Stimulated activated CD8-positive, alpha-beta memory T cell treated with anti-CD3 and anti-CD28 coated beads, Interleukin-15, amount 100 ng/mL, for 48 hours (primary cell): ENCODE data around the gene SCYL1.

Source experiments
- DNase-seq, 2 donors: peaks; one replicate each; pipeline ENCODE4 v3.0.0-alpha.2; 2020; ENCODE audit warnings: low read depth in 2 of 2

SCYL1 gene

DNA sequence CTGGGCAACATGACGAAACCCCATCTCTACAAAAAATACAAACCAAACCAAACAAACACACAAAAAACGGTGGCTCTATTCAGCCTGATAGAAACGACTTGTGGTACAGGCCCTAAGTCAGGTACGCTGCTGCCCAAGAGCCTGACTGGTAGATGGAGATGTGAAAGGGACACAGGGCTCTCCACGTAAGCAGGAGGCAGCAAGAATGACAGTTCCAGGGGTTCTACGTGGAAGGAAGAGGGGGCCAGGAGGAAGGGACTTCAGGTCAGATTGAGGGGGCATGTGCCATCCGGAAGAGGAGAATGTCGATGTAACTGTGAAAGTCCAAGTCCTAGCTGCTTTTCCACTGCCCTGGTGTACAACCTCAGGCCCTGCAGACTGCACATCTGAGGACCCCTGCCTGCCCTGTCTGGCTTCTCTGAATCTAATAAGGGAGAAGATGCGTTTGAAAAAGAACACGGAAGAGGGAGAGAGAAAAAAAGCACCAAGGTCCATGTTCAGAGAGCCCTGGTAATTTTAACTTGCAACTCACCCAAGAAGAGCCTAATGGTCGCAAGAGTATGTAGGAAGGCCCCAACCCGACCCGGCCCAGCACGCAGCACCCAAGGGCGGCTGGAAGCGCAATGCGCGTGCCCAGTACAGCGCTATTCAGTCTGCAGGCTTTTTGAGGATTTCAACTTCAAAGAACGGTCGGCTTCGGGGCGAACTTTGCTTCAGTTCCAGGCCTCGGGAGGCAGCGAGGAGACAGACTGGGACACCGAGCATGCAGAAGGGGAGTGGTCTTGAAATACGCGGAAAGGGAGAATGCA, 44.5 kb downstream of the SCYL1 start:
- no peak for DNase-seq

- DNase-seq, result peak; percentile 100
Observed at GRCh38 chr11:65569973-65570918, 45.4 kb downstream of the SCYL1 start, which contains the start of gene ZNRD2. Gene ZNRD2, plus strand, starts transcription at chr11:65570477. Its CDS starts 15 bp downstream, at chr11:65570492.

GRCh38 chr11:65571420-65571819, 46.5 kb downstream of the SCYL1 start:
- DNase-seq, result no peak

DNA sequence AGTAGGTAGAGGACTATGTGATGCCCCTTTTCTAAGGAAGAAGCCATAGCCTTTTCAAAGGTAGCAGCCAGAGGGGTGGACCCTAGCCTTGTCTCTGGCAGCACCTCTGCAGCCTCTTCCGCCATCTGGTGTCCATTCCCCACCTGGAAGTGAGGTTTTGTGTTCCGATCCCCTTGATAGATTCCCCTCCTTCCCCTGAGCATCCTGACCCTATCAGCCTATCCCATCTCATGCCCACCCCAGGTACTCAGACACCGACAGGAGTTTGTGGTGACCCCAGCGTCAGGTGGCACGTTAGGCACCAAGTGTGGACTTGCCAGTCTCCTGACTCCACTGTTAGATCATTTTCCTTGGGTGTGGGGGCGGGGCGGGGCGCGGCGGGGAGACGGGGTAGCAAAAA, 47.1 kb downstream of the SCYL1 start:
- DNase-seq, result no peak

DNA sequence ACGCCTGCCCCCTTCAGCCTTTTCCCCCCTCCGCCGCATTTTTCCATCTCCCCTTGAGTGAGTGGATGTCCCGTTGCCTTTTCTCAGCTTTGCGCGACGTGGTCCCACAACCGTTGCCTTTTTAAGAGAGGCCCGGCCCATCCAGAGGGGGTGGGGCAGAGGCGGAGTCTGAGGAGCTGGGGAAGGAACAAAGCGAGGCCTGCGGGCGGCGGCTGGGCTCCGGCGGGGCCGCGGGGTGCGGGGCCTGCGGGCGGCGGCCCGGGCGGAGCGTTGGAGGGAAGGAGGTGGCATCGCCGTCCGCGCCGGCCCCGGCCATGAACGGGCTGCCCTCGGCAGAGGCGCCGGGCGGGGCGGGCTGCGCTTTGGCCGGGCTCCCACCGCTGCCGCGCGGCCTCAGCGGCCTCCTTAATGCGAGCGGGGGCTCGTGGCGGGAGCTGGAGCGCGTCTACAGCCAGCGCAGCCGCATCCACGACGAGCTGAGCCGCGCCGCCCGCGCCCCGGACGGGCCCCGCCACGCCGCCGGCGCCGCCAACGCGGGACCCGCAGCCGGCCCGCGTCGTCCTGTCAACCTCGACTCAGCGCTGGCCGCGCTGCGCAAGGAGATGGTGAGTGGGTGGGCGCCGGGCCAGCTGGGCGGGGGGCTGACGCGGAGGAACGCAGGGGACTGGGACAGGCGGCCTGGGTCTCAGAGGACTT, 47.6 kb downstream of the SCYL1 start, which contains the start of gene FAM89B:
TSS of gene FAM89B (plus strand) at position 183 of the 696 bp plus-strand sequence. CDS start at position 315, 132 bp downstream.
- DNase-seq, result peak; percentile 81 to 85

DNA sequence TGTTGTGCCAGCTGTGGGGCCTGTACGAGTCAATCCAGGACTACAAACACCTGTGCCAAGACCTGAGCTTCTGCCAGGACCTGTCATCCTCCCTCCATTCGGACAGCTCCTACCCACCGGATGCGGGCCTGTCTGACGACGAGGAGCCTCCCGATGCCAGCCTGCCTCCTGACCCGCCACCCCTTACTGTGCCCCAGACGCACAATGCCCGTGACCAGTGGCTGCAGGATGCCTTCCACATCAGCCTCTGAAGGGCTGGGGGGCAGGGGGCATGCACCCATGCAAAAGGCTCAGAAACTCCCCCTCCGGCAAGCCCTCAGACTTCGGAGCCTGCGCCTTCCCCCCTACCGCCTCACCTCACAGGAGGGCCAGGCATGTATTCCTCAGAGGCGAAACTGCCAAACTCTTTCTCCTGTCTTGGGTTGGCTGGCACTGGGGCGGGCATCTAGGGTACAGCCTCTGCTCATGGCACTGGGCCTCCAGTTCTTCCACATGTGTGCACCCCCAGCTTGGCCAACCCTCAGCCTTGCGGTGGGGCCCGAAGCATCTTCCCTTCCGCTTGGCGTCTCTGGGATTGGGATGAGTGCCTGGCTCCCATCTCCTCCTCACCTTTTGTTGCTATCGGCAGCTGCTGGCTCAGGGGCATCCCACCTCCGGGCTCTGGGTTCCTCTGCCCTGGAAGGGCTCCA, 48.7 kb downstream of the SCYL1 start:
- no peak for DNase-seq

- peak; percentile 93 to 96 for DNase-seq
Observed at GRCh38 chr11:65574109-65574810, 49.4 kb downstream of the SCYL1 start.

DNA sequence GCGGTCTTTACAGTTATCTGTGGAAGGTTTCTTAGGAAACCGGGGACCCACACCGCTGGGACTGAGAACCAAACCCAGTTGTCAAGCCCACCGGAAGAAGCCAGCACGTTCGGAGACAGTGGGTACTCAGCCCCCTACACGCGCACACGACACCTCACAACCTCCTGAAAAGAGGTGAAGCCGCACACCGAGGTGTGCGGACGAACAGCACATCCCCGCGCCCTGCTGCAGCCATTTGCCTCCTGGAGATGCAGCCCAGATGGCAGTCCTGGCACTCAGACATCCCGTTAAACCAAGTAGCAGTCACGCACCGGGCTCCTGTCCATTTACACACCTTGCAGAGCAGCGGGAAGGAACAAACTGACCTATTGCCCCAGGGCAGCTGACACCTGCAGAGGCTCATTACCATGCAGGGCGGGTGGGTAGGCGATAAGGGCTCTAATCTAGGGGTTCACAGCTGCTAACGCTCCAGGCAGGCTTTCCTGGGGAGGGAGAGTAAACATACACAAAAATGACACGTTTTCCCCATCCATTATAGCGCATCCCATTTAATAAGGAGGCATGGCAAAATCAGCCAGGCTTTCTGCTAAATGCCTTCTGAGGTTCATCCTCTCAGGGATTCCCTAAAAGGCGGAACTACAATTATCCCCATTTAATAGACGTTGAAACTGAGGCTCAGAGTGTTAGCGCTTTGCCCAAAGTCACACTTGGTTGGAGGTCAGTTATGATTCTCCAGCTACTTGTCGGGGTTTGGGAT, 50.1 kb downstream of the SCYL1 start:
- DNase-seq, result no peak

GRCh38 chr11:65575568-65576231, 50.8 kb downstream of the SCYL1 start, which contains the start of gene EHBP1L1:
Gene EHBP1L1, plus strand, starts transcription at chr11:65576053. Its CDS starts 250 bp downstream, at chr11:65576303.
- DNase-seq, result peak; percentile 69 to 71

DNA sequence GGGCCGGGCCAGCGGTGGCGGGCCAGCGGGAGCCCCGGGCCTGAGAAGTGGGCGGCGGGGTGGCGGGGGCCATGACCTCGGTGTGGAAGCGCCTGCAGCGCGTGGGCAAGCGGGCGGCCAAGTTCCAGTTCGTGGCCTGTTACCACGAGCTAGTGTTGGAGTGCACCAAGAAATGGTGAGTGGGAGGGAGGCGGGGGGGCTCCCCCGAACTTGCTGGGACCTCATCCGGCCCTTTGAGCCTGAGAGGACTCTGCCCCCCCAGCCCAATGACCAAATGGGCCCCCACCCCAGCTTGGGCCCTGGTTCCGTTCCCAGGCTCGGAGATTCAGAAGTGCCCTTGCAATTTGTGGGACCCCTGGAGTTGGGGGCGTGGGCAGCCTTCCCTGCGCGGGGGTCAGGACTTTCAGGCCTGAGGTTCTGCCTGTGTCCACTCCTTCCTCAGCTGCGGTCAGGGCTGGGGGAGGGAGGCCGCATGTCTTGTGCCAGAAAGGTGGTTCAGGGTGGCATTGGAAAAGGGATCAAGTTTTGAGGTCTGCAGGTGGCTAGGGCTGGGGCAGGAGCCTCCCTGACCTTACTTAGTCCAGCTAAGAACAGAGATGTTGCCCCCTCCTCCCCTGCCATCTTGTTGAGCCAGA, 51.5 kb downstream of the SCYL1 start:
- no peak for DNase-seq

DNA sequence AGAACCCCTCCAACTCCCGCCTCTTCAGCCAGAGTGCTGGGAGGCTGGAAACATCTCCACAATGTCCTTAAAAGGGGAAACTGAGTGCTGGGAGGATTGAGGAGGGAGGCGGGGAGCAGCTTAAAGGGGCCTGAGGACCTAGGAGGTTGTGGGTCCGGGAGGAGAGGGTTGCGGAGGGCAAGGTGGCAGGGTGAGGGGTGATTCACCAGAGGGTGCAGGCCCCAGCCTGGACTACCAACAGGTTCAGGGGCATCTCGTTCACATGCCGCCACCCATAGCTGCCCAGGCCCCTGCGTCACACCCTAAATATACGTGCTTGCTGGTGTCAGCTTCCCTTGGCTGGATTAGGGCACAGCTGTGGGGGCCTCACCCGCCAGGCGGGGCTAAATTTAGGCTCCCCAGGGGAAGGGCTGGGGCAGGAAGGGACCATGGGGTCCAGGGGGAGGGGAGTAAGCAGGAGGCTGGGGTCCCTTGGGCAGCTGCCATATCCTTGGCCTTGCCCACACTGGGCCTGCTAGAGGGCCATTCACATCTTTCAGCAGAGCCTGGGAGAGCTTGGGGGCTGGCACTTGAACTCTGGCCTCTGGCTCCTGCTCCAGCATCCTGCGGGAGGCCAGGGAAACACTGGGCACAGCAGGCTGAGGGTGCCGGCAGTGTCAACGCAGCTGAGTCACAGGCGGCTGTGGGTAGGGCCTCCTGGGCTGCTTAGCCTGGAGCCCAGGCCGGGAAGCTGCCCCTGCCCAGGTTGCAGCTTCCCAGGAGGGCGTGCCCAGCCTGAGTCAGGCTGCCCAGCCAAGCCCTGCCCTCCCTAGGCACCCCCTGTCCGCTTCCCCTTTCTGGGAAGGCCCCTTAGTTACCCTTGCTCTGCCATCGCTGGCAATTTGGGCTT, 52.2 kb downstream of the SCYL1 start:
- DNase-seq, result no peak

- no peak for DNase-seq
Observed at GRCh38 chr11:65577756-65578109, 52.9 kb downstream of the SCYL1 start.

DNA sequence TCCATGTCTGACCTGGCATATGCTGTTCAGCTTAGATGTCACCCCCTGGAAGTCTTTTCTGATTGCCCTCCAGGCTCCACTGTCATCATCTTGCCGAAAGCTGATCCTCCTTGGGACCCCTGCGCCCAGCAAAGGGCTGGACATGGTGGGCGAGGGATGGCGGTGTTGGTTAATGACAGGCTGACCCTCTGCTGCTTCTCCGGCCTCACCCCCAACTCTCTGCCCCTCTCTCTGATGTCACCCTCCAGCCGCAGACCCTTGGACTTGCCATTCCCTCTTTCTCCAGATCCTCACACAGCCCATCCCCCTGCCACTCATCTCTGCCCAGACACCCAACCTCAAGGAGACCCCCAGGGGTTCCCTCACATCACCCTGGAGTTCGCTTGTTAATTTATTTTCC, 53.3 kb downstream of the SCYL1 start:
- no peak for DNase-seq

DNA sequence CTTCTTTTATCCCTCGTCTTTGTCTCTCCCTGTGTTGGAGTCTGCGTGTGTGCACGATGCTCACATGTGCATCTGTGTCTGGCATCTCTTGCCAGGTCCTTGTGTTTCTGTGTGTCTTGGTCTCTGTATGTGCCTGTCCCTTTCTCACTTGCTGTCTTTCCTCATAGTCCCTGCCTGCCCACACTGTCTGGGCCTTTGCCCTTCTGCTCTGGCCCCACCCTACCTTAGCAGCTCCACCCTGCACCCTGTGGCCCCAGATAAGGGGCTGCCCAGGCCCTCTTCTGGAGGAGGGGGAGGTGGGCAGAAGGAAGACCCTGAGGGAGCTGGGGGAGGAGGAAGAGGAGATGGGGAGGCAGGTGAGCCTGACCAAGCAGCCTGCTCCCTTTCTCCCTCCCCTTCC, 53.8 kb downstream of the SCYL1 start:
- DNase-seq, result no peak

GRCh38 chr11:65579291-65579690, 54.4 kb downstream of the SCYL1 start:
- DNase-seq, result no peak

- no peak for DNase-seq
Observed at GRCh38 chr11:65580031-65580692, 55.3 kb downstream of the SCYL1 start.

- no peak for DNase-seq
Observed at GRCh38 chr11:65580756-65581155, 55.9 kb downstream of the SCYL1 start.
